ENCODE data around the gene ROBO3. TPM values are rescaled to one million over a fixed set of nuclear protein-coding genes. Genes with fewer than 3 reads are reported as not detected.
A peak's percentile ranks its signal among the peaks of the same experiment; 100 is the strongest.

Gene ROBO3
- total and polyA plus RNA-seq, 2 donors (not counting 1 experiment from before 2014, with no cell fraction given) = 1.0 to 7.4 TPM

DNA sequence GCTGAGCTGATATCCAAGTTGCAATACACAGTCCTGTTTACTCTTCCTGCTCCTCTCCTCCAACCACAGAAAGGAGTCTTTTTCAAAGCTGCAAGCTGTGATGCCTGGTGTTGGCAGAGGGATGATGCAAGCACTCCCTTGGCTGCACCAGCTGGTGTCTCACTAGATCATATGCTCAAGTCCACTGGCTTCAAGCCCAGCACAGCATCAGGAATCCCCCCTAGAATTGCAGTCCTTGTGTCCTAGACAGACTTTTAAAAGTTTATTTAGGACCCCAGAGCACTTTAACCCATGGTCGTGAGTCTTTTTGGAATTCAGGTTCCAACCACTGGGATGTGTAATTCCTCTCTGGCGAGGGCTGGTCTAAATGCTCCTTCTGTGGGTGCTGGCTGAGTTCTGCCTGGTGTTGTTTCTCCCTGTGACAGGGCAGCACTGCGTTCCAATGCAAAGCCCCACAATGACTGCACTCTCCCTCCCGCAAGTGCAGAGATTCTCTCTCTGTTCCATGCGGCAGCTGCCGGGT, 51.9 kb downstream of the ROBO3 start:
- Histone ChIP-seq H3K27me3 (replicated peaks in 1 of 4; ENCODE audit: control extremely low read depth in 1 of 4, control insufficient read depth in 3 of 4, insufficient read depth in 4 of 4, low read length in 3 of 4) (peaks cover 0 to 46% (median 8%) of the 10 kb centered on the region in 4 experiments), H3K4me3 (ENCODE audit: control extremely low read depth in 1 of 5, extremely low read depth in 1 of 5, insufficient read depth in 1 of 5, low read depth in 2 of 5, low read length in 4 of 5) (no peak overlapping the region), H3K9me3 (ENCODE audit: control extremely low read depth in 1 of 3, control insufficient read depth in 2 of 3, insufficient read depth in 1 of 3, low read length in 2 of 3) (peaks cover 0 to 6% (median 3%) of the 10 kb centered on the region in 3 donors), H3K4me2 (replicated peaks; ENCODE audit: low read depth, low read length, poor library complexity, severe bottlenecking) (no peak overlapping the region), H3K9ac (ENCODE audit: low read length) (no peak overlapping the region), H3K79me2 (ENCODE audit: control insufficient read depth, insufficient read depth, low read length) (no peaks in the 10 kb centered on the region), H3K27ac (ENCODE audit: low read length in 2 of 2) (no peak overlapping the region), H2AFZ (ENCODE audit: insufficient read depth, low read depth, low read length, poor library complexity, severe bottlenecking) (no peak overlapping the region), H3K4me1 (ENCODE audit: control insufficient read depth in 2 of 2, insufficient read depth in 2 of 2, low read length in 2 of 2) (peaks cover 0 to 7% of the 10 kb centered on the region in 2 donors), H3K36me3 (replicated peaks in 1 of 2; ENCODE audit: control extremely low read depth in 1 of 2, control insufficient read depth in 1 of 2, extremely low read depth in 1 of 2, insufficient read depth in 2 of 2, low read length in 1 of 2) (no peaks in the 10 kb centered on the region), H4K20me1 (ENCODE audit: control insufficient read depth, insufficient read depth, low read length, poor library complexity, severe bottlenecking) (no peaks in the 10 kb centered on the region)
- Mint-ChIP-seq H3K27me3 (peaks cover 50% of the 10 kb centered on the region), H3K9me3 (ENCODE audit: insufficient read depth) (no peaks in the 10 kb centered on the region), H3K4me3 (no peak overlapping the region), H3K4me1 (peaks cover 2% of the 10 kb centered on the region), H3K27ac (no peak overlapping the region)
- no peak for ATAC-seq (ENCODE audit: low read depth)
- 100% methylated on average over 2 of the region's 6 CpGs for WGBS (ENCODE audit: insufficient coverage)
- intact Hi-C loops (cut with micrococcal nuclease) = no loop called here
- ChIA-PET POLR2A (no interaction called here), CTCF (no interaction called here)
- TF ChIP-seq, protein P1, sequence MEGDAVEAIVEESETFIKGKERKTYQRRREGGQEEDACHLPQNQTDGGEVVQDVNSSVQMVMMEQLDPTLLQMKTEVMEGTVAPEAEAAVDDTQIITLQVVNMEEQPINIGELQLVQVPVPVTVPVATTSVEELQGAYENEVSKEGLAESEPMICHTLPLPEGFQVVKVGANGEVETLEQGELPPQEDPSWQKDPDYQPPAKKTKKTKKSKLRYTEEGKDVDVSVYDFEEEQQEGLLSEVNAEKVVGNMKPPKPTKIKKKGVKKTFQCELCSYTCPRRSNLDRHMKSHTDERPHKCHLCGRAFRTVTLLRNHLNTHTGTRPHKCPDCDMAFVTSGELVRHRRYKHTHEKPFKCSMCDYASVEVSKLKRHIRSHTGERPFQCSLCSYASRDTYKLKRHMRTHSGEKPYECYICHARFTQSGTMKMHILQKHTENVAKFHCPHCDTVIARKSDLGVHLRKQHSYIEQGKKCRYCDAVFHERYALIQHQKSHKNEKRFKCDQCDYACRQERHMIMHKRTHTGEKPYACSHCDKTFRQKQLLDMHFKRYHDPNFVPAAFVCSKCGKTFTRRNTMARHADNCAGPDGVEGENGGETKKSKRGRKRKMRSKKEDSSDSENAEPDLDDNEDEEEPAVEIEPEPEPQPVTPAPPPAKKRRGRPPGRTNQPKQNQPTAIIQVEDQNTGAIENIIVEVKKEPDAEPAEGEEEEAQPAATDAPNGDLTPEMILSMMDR (IDR thresholded peaks at IDR 0.05) = no peak
- TF ChIP-seq EZH2 (IDR thresholded peaks at IDR 0.05; ENCODE audit: borderline replicate concordance, insufficient read depth, low read depth, low read length, poor library complexity, severe bottlenecking) = no peak
- no peak for DNase-seq

DNA sequence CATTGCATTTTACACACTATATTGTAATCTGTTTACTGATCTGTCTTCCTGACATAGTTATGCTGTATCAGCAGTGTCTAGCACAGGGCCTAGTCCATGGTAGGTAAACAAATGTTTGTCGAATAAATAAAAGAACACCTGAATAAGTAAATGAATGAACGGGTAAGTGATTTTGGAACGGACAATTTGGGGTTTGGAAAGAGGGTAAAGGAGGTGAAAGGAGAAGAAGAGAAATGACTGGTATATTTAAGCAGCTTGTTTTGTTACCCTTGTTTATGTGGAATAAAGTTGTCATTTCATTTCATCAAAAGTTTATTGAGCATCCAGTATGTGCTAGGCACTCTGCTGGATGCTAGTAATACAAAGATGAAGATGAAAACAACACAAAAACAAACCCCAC, 53.7 kb downstream of the ROBO3 start, which contains the start of gene HEPN1:
Gene HEPN1 (plus strand): TSS at position 301 of the 400 bp plus-strand sequence.
- H3K27me3 ChIP-seq (replicated peaks in 1 of 4; ENCODE audit: control extremely low read depth in 1 of 4, control insufficient read depth in 3 of 4, insufficient read depth in 4 of 4, low read length in 3 of 4) = peaks cover 0 to 53% (median 8%) of the 10 kb centered on the region in 4 experiments
- H3K36me3 ChIP-seq (replicated peaks in 1 of 2; ENCODE audit: control extremely low read depth in 1 of 2, control insufficient read depth in 1 of 2, extremely low read depth in 1 of 2, insufficient read depth in 2 of 2, low read length in 1 of 2) = no peaks in the 10 kb centered on the region
- Mint-ChIP-seq H3K4me3 (peak within 1 kb of the TSS; percentile 17), H3K27me3 (peaks cover 62% of the 10 kb centered on the region), H3K4me1 (peaks cover 2% of the 10 kb centered on the region), H3K9me3 (ENCODE audit: insufficient read depth) (no peaks in the 10 kb centered on the region), H3K27ac (no peak within 1 kb of the TSS)
- CTCF ChIA-PET = no interaction called here
- no peak for DNase-seq
- H3K4me3 ChIP-seq (ENCODE audit: control extremely low read depth in 1 of 5, extremely low read depth in 1 of 5, insufficient read depth in 1 of 5, low read depth in 2 of 5, low read length in 4 of 5) = no peak within 1 kb of the TSS
- WGBS (ENCODE audit: insufficient coverage) = 97% methylated on average over 3 of the region's 3 CpGs
- H3K9ac ChIP-seq (ENCODE audit: low read length) = no peak within 1 kb of the TSS
- H2AFZ ChIP-seq (ENCODE audit: insufficient read depth, low read depth, low read length, poor library complexity, severe bottlenecking) = no peak within 1 kb of the TSS
- H3K27ac ChIP-seq (ENCODE audit: low read length in 2 of 2) = no peak within 1 kb of the TSS
- intact Hi-C loops (cut with micrococcal nuclease) = no loop called here
- TF ChIP-seq EZH2 (IDR thresholded peaks at IDR 0.05; ENCODE audit: borderline replicate concordance, insufficient read depth, low read depth, low read length, poor library complexity, severe bottlenecking) = no peak
- TF ChIP-seq, protein P1 (IDR thresholded peaks at IDR 0.05) = no peak
- H3K4me2 ChIP-seq (replicated peaks; ENCODE audit: low read depth, low read length, poor library complexity, severe bottlenecking) = no peak within 1 kb of the TSS
- peaks cover 0 to 7% of the 10 kb centered on the region in 2 donors for H3K4me1 ChIP-seq (ENCODE audit: control insufficient read depth in 2 of 2, insufficient read depth in 2 of 2, low read length in 2 of 2)
- no peaks in the 10 kb centered on the region for H3K79me2 ChIP-seq (ENCODE audit: control insufficient read depth, insufficient read depth, low read length)
- POLR2A ChIA-PET = no interaction called here
- ATAC-seq (ENCODE audit: low read depth) = no peak
- H4K20me1 ChIP-seq (ENCODE audit: control insufficient read depth, insufficient read depth, low read length, poor library complexity, severe bottlenecking) = no peaks in the 10 kb centered on the region
- peaks cover 0 to 6% (median 0%) of the 10 kb centered on the region in 3 donors for H3K9me3 ChIP-seq (ENCODE audit: control extremely low read depth in 1 of 3, control insufficient read depth in 2 of 3, insufficient read depth in 1 of 3, low read length in 2 of 3)
